Chondrocyte (in vitro differentiated cells): ENCODE results near the gene GPR157. TPM values are rescaled to one million over a fixed set of nuclear protein-coding genes. Genes with fewer than 3 reads are reported as not detected.

ENCODE experiments used
- DNase-seq: peaks from one replicate; pipeline ENCODE4 v3.0.0; 2021; ENCODE audit warnings: mixed read lengths, low spot score
- H3K27ac Mint-ChIP-seq: one replicate; pipeline ENCODE4 v1.8.0; 2021; ENCODE audit warnings: mild to moderate bottlenecking, moderate library complexity, mixed read lengths; ENCODE audit not compliant: unreplicated experiment
- H3K27me3 Mint-ChIP-seq: 2 replicates; pipeline ENCODE4 v1.8.0; 2021; ENCODE audit warnings: low read depth, mixed read lengths
- H3K36me3 Mint-ChIP-seq: 2 replicates; pipeline ENCODE4 v1.8.0; 2021; ENCODE audit warnings: low read depth, mixed read lengths
- H3K4me1 Mint-ChIP-seq: 2 replicates; pipeline ENCODE4 v1.8.0; 2021; ENCODE audit warnings: low read depth, mild to moderate bottlenecking, mixed read lengths
- H3K4me3 Mint-ChIP-seq: one replicate; pipeline ENCODE4 v1.8.0; 2021; ENCODE audit warnings: mild to moderate bottlenecking, moderate library complexity, mixed read lengths; ENCODE audit not compliant: unreplicated experiment
- H3K9me3 Mint-ChIP-seq: 2 replicates; pipeline ENCODE4 v1.8.0; 2021; ENCODE audit warnings: low read depth, mixed read lengths
- total RNA-seq: library from RNA; stranded (reverse); gene quantifications from 3 replicates; pipeline ENCODE4 v1.2.1, GENCODE V29; 2021
- TF ChIP-seq, protein P1 (sequence below): fragments of 200-600 bp; sonication (generic); IDR thresholded peaks from 2 replicates; pipeline ENCODE4 v1.5.0; 2021; ENCODE audit warnings: antibody characterized with exemption, mild to moderate bottlenecking, moderate library complexity

GPR157 gene
- total RNA-seq, 1 donor from 2014 or later = 6.9 TPM

- no peak for DNase-seq
- H3K4me1 Mint-ChIP-seq = peaks cover 7% of the 10 kb centered on the region
- no peaks in the 10 kb centered on the region for H3K9me3 Mint-ChIP-seq
- TF ChIP-seq, protein P1, sequence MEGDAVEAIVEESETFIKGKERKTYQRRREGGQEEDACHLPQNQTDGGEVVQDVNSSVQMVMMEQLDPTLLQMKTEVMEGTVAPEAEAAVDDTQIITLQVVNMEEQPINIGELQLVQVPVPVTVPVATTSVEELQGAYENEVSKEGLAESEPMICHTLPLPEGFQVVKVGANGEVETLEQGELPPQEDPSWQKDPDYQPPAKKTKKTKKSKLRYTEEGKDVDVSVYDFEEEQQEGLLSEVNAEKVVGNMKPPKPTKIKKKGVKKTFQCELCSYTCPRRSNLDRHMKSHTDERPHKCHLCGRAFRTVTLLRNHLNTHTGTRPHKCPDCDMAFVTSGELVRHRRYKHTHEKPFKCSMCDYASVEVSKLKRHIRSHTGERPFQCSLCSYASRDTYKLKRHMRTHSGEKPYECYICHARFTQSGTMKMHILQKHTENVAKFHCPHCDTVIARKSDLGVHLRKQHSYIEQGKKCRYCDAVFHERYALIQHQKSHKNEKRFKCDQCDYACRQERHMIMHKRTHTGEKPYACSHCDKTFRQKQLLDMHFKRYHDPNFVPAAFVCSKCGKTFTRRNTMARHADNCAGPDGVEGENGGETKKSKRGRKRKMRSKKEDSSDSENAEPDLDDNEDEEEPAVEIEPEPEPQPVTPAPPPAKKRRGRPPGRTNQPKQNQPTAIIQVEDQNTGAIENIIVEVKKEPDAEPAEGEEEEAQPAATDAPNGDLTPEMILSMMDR = no peak
- H3K27ac Mint-ChIP-seq = no peak overlapping the region
- peaks cover 5% of the 10 kb centered on the region for H3K36me3 Mint-ChIP-seq
- H3K27me3 Mint-ChIP-seq = no peaks in the 10 kb centered on the region
- no peak overlapping the region for H3K4me3 Mint-ChIP-seq
Measured at GRCh38 chr1:9107136-9107535, 21.8 kb downstream of the GPR157 start.

GRCh38 chr1:9106286-9106685, 22.6 kb downstream of the GPR157 start:
- peaks cover 5% of the 10 kb centered on the region for H3K36me3 Mint-ChIP-seq
- H3K9me3 Mint-ChIP-seq = no peaks in the 10 kb centered on the region
- peaks cover 7% of the 10 kb centered on the region for H3K4me1 Mint-ChIP-seq
- TF ChIP-seq, protein P1 = no peak
- H3K27me3 Mint-ChIP-seq = no peaks in the 10 kb centered on the region
- no peak overlapping the region for H3K4me3 Mint-ChIP-seq
- no peak for DNase-seq
- no peak overlapping the region for H3K27ac Mint-ChIP-seq

GRCh38 chr1:9105336-9105867, 23.5 kb downstream of the GPR157 start:
- no peak overlapping the region for H3K27ac Mint-ChIP-seq
- H3K4me3 Mint-ChIP-seq = no peak overlapping the region
- H3K27me3 Mint-ChIP-seq = no peaks in the 10 kb centered on the region
- DNase-seq = no peak
- TF ChIP-seq, protein P1 = no peak
- peaks cover 5% of the 10 kb centered on the region for H3K36me3 Mint-ChIP-seq
- no peaks in the 10 kb centered on the region for H3K9me3 Mint-ChIP-seq
- peaks cover 5% of the 10 kb centered on the region for H3K4me1 Mint-ChIP-seq

DNA sequence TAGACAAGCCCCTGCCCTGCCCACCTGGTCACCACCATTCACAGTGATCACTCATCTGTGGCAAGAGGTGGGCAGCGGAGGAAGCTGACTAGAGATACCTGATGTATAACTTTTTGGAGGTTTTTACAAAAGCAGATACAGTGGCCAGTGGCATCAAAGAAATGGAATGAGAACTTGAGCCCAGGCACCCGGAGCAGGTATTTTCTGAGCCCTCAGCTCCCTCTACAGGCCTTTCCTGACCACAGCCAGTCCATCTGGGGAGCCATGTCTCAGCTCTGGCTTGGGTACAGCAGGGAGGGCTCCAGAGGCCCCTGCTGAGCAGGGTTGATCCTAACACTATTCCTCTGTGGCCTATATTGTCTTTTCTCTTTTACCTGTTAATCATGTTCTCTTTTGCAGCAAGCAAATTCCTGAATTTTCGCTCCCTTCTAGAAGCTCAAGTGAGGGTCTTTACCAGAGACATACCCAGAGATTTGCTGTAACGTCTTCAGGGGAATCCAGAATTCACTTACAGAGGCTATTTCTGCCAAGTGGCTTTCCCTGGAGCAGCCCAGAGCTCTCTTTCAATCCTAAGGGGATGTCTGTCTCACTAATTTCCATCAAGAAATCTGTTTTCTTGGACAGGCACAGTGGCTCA, 27.3 kb downstream of the GPR157 start:
- Mint-ChIP-seq H3K36me3 (peaks cover 5% of the 10 kb centered on the region), H3K4me1 (no peaks in the 10 kb centered on the region), H3K9me3 (peaks cover 3% of the 10 kb centered on the region), H3K27ac (no peak overlapping the region), H3K27me3 (no peaks in the 10 kb centered on the region), H3K4me3 (no peak overlapping the region)
- TF ChIP-seq, protein P1 = peak; percentile 85
- no peak for DNase-seq

DNA sequence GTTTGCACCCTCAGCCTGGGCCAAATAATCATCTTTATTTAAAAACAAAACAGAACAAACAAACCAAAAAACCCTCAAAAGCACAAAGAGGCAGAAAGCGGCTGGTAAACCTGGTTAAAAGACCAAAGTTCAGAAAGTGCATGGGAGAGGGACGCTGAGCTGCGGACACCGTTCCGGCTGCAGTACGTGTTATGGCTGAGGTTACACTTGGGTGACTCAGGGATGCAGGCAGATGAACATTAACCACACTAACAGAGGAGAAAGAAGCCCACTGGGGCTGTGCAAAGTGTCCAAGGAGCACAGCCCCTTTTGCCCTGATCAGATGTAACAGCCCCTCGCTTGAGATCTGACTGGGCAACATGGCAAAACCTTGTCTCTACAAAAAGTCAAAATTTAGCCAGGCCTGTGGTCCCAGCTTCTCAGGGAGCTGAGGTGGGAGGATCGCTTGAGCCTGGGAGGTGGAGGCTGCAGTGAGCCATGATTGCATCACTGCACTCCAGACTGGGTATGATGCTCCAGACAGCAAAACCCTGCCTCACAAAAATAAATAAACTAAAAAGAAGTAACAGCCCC, 28.3 kb downstream of the GPR157 start:
- Mint-ChIP-seq H3K4me1 (no peaks in the 10 kb centered on the region), H3K36me3 (peaks cover 7% of the 10 kb centered on the region), H3K27me3 (no peaks in the 10 kb centered on the region), H3K9me3 (peaks cover 7% of the 10 kb centered on the region), H3K27ac (no peak overlapping the region), H3K4me3 (no peak overlapping the region)
- no peak for DNase-seq
- TF ChIP-seq, protein P1 = no peak
